Measurements from ENCODE around the gene TMX4. TPM values are rescaled to one million over a fixed set of nuclear protein-coding genes. Genes with fewer than 3 reads are reported as not detected.
"Not testable (repeated sequence)": the region's sequence is repeated elsewhere in the genome, so short reads cannot be mapped to it uniquely, and the experiment has no call there.

The TMX4 gene
- polyA plus RNA-seq, 1 donor (not counting 4 experiments of a cell fraction or from before 2014, with no cell fraction given), result 5.9 TPM

- Histone ChIP-seq H3K79me2 (ENCODE audit: control insufficient read depth, insufficient read depth, low read length) (no peaks in the 10 kb centered on the region), H3K4me1 (ENCODE audit: control insufficient read depth, extremely low read depth, insufficient read depth, low read length) (no peaks in the 10 kb centered on the region), H3K27me3 (ENCODE audit: control insufficient read depth, extremely low read depth, insufficient read depth, low read length) (no peaks in the 10 kb centered on the region), H3K9me3 (ENCODE audit: control insufficient read depth, low read depth, low read length) (no peaks in the 10 kb centered on the region), H3K36me3 (ENCODE audit: control insufficient read depth in 2 of 2, extremely low read depth in 1 of 2, insufficient read depth in 2 of 2, low read length in 2 of 2) (no peaks in the 10 kb centered on the region), H3K4me3 (ENCODE audit: control insufficient read depth in 2 of 3, extremely low read depth in 1 of 3, insufficient read depth in 2 of 3, low read depth in 1 of 3, low read length in 3 of 3) (no peak overlapping the region), H2AFZ (ENCODE audit: control insufficient read depth, low read length) (no peak overlapping the region), H3K9me1 (ENCODE audit: control insufficient read depth, extremely low read depth, insufficient read depth, low read length) (no peaks in the 10 kb centered on the region), H3K9ac (ENCODE audit: control insufficient read depth, extremely low read depth, insufficient read depth, low read length) (no peak overlapping the region), H4K20me1 (ENCODE audit: control insufficient read depth, extremely low read depth, insufficient read depth, low read length) (no peaks in the 10 kb centered on the region), H3K4me2 (ENCODE audit: control insufficient read depth, extremely low read depth, insufficient read depth, low read depth, low read length) (no peak overlapping the region), H3K27ac (ENCODE audit: control insufficient read depth, insufficient read depth, low read length) (no peak overlapping the region)
- FAIRE-seq (no peak), DNase-seq (ENCODE audit: low read depth, low spot score) (no peak)
- TF ChIP-seq CTCF (optimal IDR thresholded peaks at IDR 0.05 in 1 of 3, IDR thresholded peaks at IDR 0.05 in 1 of 3, conservative IDR thresholded peaks at IDR 0.05 in 1 of 3; ENCODE audit: extremely low read depth in 1 of 3, insufficient read depth in 2 of 3, low read length in 3 of 3), result no peak
- no peak for TF ChIP-seq EZH2 (IDR thresholded peaks at IDR 0.05; ENCODE audit: low read length)
- dilution Hi-C loops (cut with MboI; ENCODE audit: extremely low pct_ligation_motif_present, low sequenced_read_pairs), result no loop called here
Measured at GRCh38 chr20:7959484-7959883, 60.1 kb downstream of the TMX4 start.

GRCh38 chr20:7956561-7956960 lies 63.0 kb downstream of the TMX4 start:
- H3K9ac ChIP-seq (ENCODE audit: control insufficient read depth, extremely low read depth, insufficient read depth, low read length); H3K79me2 ChIP-seq (ENCODE audit: control insufficient read depth, insufficient read depth, low read length); dilution Hi-C loops (cut with MboI; ENCODE audit: extremely low pct_ligation_motif_present, low sequenced_read_pairs); H3K4me1 ChIP-seq (ENCODE audit: control insufficient read depth, extremely low read depth, insufficient read depth, low read length); H3K9me3 ChIP-seq (ENCODE audit: control insufficient read depth, low read depth, low read length); H2AFZ ChIP-seq (ENCODE audit: control insufficient read depth, low read length); H4K20me1 ChIP-seq (ENCODE audit: control insufficient read depth, extremely low read depth, insufficient read depth, low read length); DNase-seq (ENCODE audit: low read depth, low spot score); H3K27ac ChIP-seq (ENCODE audit: control insufficient read depth, insufficient read depth, low read length); H3K4me3 ChIP-seq (ENCODE audit: control insufficient read depth in 2 of 3, extremely low read depth in 1 of 3, insufficient read depth in 2 of 3, low read depth in 1 of 3, low read length in 3 of 3); H3K4me2 ChIP-seq (ENCODE audit: control insufficient read depth, extremely low read depth, insufficient read depth, low read depth, low read length); H3K36me3 ChIP-seq (ENCODE audit: control insufficient read depth in 2 of 2, extremely low read depth in 1 of 2, insufficient read depth in 2 of 2, low read length in 2 of 2); H3K27me3 ChIP-seq (ENCODE audit: control insufficient read depth, extremely low read depth, insufficient read depth, low read length); FAIRE-seq; H3K9me1 ChIP-seq (ENCODE audit: control insufficient read depth, extremely low read depth, insufficient read depth, low read length): not testable (repeated sequence)

DNA sequence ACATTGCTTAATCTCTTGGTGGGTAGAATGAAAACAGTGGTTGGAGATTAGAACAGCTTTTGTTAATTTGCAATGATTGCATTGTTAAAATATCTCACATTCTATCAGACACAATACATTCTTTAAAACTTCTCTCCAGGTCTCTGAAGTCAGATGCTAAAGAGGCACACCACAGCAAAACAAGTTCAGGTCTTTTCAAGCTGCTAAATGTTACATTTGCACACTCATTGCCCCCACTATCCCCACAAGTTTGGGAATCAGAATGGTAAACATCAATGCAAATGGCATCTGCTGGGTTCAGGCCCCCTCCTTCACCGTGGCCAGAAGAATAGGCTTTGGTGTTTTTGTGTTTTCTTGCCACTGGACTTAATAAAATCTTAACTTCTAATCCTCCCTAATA lies 69.2 kb downstream of the TMX4 start:
- Histone ChIP-seq H4K20me1 (ENCODE audit: control insufficient read depth, extremely low read depth, insufficient read depth, low read length) (no peaks in the 10 kb centered on the region), H3K79me2 (ENCODE audit: control insufficient read depth, insufficient read depth, low read length) (no peaks in the 10 kb centered on the region), H3K9me3 (ENCODE audit: control insufficient read depth, low read depth, low read length) (no peaks in the 10 kb centered on the region), H3K36me3 (ENCODE audit: control insufficient read depth in 2 of 2, extremely low read depth in 1 of 2, insufficient read depth in 2 of 2, low read length in 2 of 2) (no peaks in the 10 kb centered on the region), H3K27me3 (ENCODE audit: control insufficient read depth, extremely low read depth, insufficient read depth, low read length) (no peaks in the 10 kb centered on the region), H2AFZ (ENCODE audit: control insufficient read depth, low read length) (no peak overlapping the region), H3K4me2 (ENCODE audit: control insufficient read depth, extremely low read depth, insufficient read depth, low read depth, low read length) (no peak overlapping the region), H3K9me1 (ENCODE audit: control insufficient read depth, extremely low read depth, insufficient read depth, low read length) (no peaks in the 10 kb centered on the region), H3K4me1 (ENCODE audit: control insufficient read depth, extremely low read depth, insufficient read depth, low read length) (no peaks in the 10 kb centered on the region), H3K9ac (ENCODE audit: control insufficient read depth, extremely low read depth, insufficient read depth, low read length) (no peak overlapping the region), H3K27ac (ENCODE audit: control insufficient read depth, insufficient read depth, low read length) (no peak overlapping the region), H3K4me3 (ENCODE audit: control insufficient read depth in 2 of 3, extremely low read depth in 1 of 3, insufficient read depth in 2 of 3, low read depth in 1 of 3, low read length in 3 of 3) (no peak overlapping the region)
- no peak for TF ChIP-seq EZH2 (IDR thresholded peaks at IDR 0.05; ENCODE audit: low read length)
- TF ChIP-seq CTCF (optimal IDR thresholded peaks at IDR 0.05 in 1 of 3, IDR thresholded peaks at IDR 0.05 in 1 of 3, conservative IDR thresholded peaks at IDR 0.05 in 1 of 3; ENCODE audit: extremely low read depth in 1 of 3, insufficient read depth in 2 of 3, low read length in 3 of 3), result no peak
- dilution Hi-C loops (cut with MboI; ENCODE audit: extremely low pct_ligation_motif_present, low sequenced_read_pairs), result no loop called here
- DNase-seq (ENCODE audit: low read depth, low spot score) (no peak), FAIRE-seq (no peak)

All from keratinocyte (primary cell).